Activated T-cell treated with anti-CD3 and anti-CD28 coated beads, Interleukin-2, amount 50 U/mL, for 48 hours (primary cell): ENCODE measurements around the gene RASSF8.

Source experiments
- DNase-seq, 2 experiments: peaks; one replicate each; pipeline ENCODE4 v3.0.0-alpha.2; 2020

Gene RASSF8

GRCh38 chr12:25965682-25966081 lies 7.2 kb downstream of the RASSF8 start:
- DNase-seq: no peak

GRCh38 chr12:25970082-25970481 lies 11.6 kb downstream of the RASSF8 start:
- no peak for DNase-seq

DNA sequence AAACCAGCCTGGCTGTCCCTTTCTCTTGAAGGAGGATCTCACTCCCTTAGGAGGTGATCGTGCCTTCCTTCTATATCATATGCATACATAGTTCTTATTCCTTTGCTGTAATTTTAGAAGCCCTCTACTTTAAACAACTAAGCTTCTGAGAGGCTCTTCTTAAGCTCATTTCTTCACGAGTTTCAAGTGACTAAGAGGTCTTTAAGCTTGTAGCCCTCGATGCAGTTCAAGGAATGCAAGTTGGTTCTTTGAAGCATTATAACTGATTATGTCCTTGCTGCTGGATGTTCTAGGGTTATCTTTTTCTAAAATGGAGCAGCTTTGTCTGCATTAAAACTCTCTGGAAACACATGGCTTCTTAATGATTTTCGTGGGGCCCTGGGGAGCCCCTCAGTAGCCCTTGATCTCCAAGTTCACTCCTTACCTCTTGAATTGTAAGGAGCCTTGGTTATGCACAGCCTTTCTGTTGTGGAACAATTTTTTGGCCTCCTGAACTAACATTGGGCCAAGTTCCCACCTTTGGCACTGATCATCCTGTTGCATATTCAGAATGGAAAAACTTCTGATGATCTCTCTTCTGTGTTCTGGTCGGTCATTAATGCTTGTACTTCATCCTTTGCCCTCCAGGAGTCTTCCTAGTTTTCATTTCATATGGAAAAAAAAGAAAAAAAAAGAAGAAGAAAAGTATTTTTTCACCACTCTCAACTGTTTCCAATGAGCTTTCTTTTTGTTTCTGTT lies 12.6 kb downstream of the RASSF8 start:
- DNase-seq: no peak

GRCh38 chr12:25971654-25972041 lies 13.2 kb downstream of the RASSF8 start:
- no peak for DNase-seq

GRCh38 chr12:25972783-25973182 lies 14.3 kb downstream of the RASSF8 start:
- DNase-seq: no peak

GRCh38 chr12:25975179-25975578 lies 16.7 kb downstream of the RASSF8 start:
- no peak for DNase-seq

DNA sequence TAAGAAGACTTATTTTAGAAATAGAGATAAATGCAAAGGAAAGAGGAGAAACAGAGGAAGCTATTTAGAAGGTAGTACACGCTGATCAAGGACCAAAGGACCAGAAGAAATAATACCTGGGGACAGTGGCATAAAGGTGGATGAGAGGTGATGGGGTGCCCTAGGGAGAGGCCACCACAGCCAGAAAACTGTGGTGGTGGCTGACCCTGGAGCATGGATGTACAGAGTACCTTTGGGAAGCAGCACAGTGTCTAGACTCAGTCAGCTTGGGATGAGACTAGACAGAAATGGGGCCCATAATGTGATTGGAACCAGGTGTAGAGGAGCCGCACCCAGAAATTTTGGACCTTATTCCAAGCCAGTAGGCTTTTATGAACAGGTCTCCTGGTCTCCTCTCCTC lies 17.2 kb downstream of the RASSF8 start:
- DNase-seq: no peak

- no peak for DNase-seq
Measured at GRCh38 chr12:25976289-25976688, 17.8 kb downstream of the RASSF8 start.

DNA sequence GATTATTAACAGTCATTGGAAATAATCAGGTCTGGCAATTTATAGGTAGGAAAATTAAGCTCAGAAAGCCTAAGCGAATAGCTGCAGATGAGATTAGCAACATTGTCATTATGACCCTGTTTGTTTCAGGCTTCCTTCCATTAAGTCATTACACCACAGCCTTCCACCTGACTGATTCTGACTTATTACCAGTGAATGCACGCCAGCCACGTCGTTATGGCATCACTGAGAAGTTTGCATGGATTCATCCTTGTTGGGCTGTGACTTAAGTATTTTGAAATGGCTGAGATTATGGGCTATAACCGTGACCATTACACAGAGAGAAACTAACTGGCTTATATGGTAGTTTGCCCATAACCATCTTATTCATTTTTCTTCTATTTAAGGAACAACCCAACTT lies 18.6 kb downstream of the RASSF8 start:
- no peak for DNase-seq

DNA sequence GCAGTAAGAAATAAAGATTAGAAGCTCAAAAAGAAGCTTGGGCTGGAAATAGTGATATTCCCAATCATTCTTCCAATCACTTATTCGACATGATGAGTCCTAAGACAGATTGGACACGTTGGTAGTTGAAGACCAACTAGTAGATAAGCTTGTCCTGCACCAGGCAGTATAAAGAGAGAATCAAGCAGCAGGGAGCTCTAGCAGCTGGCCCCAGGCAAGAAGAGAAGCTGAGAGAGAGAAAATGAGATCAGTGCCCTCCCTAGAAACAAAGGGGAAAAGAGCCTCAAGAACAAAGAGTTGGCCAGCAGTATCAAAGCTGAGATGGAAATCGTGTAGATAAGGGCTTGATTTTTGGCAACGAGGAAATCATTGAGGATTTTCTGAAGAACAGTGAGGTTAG lies 20.6 kb downstream of the RASSF8 start:
- no peak for DNase-seq

DNA sequence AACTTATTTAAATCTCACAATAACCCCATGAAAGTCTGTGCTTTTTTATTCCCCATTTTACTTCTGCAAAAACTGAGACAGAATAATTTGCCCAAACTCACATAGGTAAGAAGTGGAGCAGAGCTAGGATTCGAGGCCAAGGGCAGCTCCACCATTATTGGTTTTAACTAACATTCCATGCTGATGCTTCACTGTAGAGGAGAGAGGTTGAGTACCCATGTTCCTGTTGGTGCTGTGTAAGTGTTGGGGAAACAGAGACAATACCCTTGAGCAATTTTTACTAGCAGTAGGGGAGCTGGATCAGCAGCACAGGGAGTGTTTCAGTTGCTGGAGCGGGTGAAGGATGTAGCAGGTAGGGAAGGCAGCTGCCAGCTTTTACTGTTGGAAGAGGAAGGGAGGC lies 21.1 kb downstream of the RASSF8 start:
- no peak for DNase-seq

DNA sequence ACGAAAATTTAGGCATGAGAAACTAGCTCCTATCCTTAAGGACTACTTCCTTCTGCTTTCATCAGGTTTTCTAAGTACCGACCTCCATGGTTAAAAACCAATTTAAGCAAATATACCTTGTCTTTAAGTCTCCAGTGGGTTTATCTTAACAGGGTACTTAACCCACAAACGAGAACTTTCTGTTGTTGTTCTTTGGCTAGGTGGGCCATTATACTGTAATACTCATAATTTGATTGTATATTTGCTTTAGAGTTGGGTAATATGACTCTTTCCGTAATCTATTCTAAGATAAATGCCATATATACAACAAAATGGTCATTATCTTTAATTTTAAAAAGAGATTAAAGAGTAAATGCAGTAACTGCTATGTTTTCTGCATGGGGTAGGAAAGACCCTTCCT lies 21.6 kb downstream of the RASSF8 start:
- no peak for DNase-seq

- DNase-seq: no peak
Measured at GRCh38 chr12:25981597-25981996, 23.1 kb downstream of the RASSF8 start.

GRCh38 chr12:25982416-25982815 lies 23.9 kb downstream of the RASSF8 start:
- no peak for DNase-seq

DNA sequence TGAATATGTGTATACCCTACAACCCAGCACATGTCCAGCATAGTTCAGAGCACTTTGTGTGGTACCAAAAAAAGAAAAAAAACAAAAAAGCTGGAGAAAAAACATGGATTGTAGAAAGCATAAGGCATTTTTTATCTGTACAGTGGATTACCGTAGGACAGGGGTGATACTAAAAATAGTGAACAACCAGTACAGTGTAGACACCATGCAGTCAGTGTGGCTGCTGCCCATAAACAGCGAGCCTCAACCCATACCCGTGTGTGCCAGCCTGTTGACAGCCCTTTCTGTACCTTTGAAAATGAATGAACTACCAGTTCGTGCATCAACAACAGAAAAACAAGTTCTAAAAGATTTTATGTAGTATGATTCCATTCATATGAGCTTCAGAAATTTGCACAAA lies 25.1 kb downstream of the RASSF8 start:
- DNase-seq: no peak

- no peak for DNase-seq
Measured at GRCh38 chr12:25984759-25985158, 26.3 kb downstream of the RASSF8 start.

DNA sequence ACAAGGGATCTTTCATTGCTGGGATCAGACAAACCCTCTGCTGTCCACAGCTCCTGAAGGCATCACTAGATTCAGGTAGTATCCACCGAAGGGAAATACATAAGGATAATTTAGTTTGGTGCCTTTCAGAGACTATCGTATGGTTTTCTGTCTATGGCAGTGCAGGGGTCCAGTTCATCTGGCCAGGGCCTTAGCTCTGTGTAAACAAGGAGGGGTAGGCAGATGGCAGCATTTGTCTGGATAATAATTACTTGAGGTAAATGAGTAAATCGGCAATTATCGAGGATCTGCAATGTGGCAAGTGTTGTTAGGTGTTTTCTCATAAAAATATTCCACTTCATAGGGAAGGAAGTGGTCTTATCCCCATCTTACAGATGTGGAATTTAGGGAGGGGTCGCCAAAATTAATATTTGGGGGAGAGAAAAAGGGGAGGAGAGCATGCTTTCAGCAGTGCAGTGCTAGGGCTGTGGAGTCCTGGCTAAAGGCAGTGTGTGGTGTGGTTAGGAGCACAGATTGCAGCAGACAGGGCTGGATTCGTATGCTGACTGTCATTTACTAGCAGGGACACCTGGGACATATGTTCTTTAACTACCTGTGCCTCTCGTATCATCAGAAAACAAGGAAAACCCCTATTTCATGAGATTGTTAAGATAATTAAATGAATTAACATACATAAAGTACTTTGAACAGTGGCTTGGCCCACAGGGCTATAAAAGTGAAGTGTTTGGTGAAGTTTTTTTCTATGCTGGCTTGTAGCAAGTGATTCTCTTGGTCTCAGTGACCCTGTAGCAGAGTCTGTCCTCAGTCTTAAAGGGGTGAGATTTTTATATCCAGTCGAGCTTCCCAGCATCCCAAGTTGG lies 27.1 kb downstream of the RASSF8 start:
- DNase-seq: no peak

DNA sequence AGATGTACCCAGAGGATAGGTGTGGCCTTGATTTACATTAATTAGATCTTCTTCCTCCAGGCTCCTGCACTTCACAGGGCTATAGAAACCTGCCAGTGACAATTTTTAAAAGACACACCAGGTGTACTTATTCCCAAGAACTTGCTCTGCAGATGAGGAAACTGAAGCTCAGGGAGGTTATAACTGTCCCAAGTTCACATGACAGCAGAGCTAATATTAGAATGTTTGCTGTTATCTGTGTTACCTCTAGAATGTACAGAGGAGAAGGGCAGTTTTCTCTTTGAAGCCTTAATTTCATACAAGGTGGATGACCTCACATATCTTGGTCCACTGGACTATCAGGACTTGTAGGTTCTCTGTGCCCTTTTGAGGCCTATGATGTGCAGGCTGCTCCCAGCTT lies 27.7 kb downstream of the RASSF8 start:
- no peak for DNase-seq

GRCh38 chr12:25988505-25988904 lies 30.0 kb downstream of the RASSF8 start:
- DNase-seq: no peak

DNA sequence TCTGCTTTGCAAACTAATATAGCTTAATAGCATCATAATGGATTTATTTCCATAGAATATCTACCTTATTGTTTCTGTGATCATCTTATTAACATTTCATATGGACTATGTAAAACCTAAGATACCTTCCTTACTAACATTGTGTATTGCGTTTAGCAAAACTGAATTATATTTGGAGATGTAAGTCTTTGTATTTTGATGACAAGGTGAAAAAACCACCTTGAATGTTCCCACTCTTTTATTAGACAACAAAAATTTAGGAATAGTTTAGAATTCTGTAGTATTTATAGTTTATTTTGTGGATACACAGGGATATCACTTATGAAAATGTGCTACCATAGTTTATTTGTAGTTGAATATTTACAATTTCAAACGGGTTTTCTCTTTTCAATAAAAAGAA lies 32.0 kb downstream of the RASSF8 start:
- DNase-seq: no peak

DNA sequence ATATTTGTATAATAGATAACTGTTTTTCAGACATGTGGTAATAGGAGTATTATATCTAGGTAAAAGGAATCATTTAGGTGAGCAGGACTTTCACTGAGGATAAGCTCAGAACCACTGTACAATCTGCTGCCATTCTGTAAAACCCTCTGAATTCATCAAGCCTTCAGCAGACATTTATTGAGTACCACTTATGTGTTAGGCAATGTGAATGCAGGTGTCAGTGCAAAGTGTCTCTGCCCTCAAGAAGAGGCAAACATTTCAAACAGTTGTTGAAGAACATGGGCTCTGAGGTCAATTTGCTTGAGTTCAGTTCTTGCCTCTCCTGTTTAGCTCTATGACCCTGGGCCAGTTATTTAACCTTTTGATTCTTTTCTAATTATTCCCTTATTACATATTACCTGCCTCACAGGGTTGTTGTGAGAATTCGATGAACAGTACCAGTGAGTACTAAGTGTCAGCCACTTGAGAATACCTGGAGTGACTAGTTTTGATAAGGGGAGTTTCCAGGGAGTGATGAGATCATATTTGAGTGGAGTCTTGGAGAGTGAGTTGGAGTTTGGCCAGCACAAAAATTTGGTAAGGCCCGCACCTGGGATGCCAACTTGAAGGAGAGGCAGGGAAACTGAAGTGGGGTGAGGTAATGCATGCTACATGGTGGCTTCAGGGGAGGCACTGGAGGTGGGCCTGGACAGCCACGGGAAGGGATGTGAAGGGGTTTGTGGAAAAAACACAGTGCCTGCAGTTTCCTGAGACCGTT lies 33.7 kb downstream of the RASSF8 start:
- no peak for DNase-seq

- DNase-seq: no peak
Measured at GRCh38 chr12:25993901-25994651, 35.6 kb downstream of the RASSF8 start.
